ENCODE measurements around the gene MAPK8.

The MAPK8 gene

GRCh38 chr10:48439581-48440041, 133.1 kb downstream of the MAPK8 start:
- Histone ChIP-seq H3K36me3 (ENCODE audit: insufficient read depth) (no peaks in the 10 kb centered on the region), H3K27me3 (ENCODE audit: insufficient read depth, low read depth) (no peaks in the 10 kb centered on the region), H3K79me2 (ENCODE audit: insufficient read depth, low read depth) (no peaks in the 10 kb centered on the region), H3K27ac (no peak overlapping the region), H2AFZ (ENCODE audit: low read depth) (no peak overlapping the region), H3K4me1 (ENCODE audit: low read depth, poor library complexity, severe bottlenecking) (no peaks in the 10 kb centered on the region), H4K20me1 (ENCODE audit: insufficient read depth) (no peaks in the 10 kb centered on the region), H3K9ac (no peak overlapping the region), H3K4me3 (IDR thresholded peaks at IDR 0.05; ENCODE audit: insufficient read depth, low read depth, low read length) (no peak overlapping the region), H3K4me2 (no peak overlapping the region)
- TF ChIP-seq CTCF (conservative IDR thresholded peaks at IDR 0.05; ENCODE audit: low read depth, low read length), result no peak

GRCh38 chr10:48440771-48441170, 134.3 kb downstream of the MAPK8 start:
- H2AFZ ChIP-seq (ENCODE audit: low read depth), result no peak overlapping the region
- H4K20me1 ChIP-seq (ENCODE audit: insufficient read depth), result no peaks in the 10 kb centered on the region
- no peaks in the 10 kb centered on the region for H3K27me3 ChIP-seq (ENCODE audit: insufficient read depth, low read depth)
- no peak overlapping the region for H3K27ac ChIP-seq
- H3K4me2 ChIP-seq, result no peak overlapping the region
- TF ChIP-seq CTCF (conservative IDR thresholded peaks at IDR 0.05; ENCODE audit: low read depth, low read length), result no peak
- no peaks in the 10 kb centered on the region for H3K79me2 ChIP-seq (ENCODE audit: insufficient read depth, low read depth)
- H3K36me3 ChIP-seq (ENCODE audit: insufficient read depth), result no peaks in the 10 kb centered on the region
- no peak overlapping the region for H3K9ac ChIP-seq
- H3K4me3 ChIP-seq (IDR thresholded peaks at IDR 0.05; ENCODE audit: insufficient read depth, low read depth, low read length), result no peak overlapping the region
- no peaks in the 10 kb centered on the region for H3K4me1 ChIP-seq (ENCODE audit: low read depth, poor library complexity, severe bottlenecking)

GRCh38 chr10:48442090-48442808, 135.8 kb downstream of the MAPK8 start:
- no peaks in the 10 kb centered on the region for H4K20me1 ChIP-seq (ENCODE audit: insufficient read depth)
- H3K36me3 ChIP-seq (ENCODE audit: insufficient read depth), result no peaks in the 10 kb centered on the region
- no peak overlapping the region for H2AFZ ChIP-seq (ENCODE audit: low read depth)
- H3K79me2 ChIP-seq (ENCODE audit: insufficient read depth, low read depth), result no peaks in the 10 kb centered on the region
- H3K4me2 ChIP-seq, result no peak overlapping the region
- H3K4me1 ChIP-seq (ENCODE audit: low read depth, poor library complexity, severe bottlenecking), result no peaks in the 10 kb centered on the region
- H3K27ac ChIP-seq, result no peak overlapping the region
- H3K9ac ChIP-seq, result no peak overlapping the region
- H3K4me3 ChIP-seq (IDR thresholded peaks at IDR 0.05; ENCODE audit: insufficient read depth, low read depth, low read length), result no peak overlapping the region
- H3K27me3 ChIP-seq (ENCODE audit: insufficient read depth, low read depth), result no peaks in the 10 kb centered on the region
- no peak for TF ChIP-seq CTCF (conservative IDR thresholded peaks at IDR 0.05; ENCODE audit: low read depth, low read length)

- Histone ChIP-seq H3K36me3 (ENCODE audit: insufficient read depth) (no peaks in the 10 kb centered on the region), H3K9ac (no peak overlapping the region), H3K4me1 (ENCODE audit: low read depth, poor library complexity, severe bottlenecking) (no peaks in the 10 kb centered on the region), H4K20me1 (ENCODE audit: insufficient read depth) (no peaks in the 10 kb centered on the region), H3K27ac (no peak overlapping the region), H3K79me2 (ENCODE audit: insufficient read depth, low read depth) (no peaks in the 10 kb centered on the region), H3K4me2 (no peak overlapping the region), H3K27me3 (ENCODE audit: insufficient read depth, low read depth) (no peaks in the 10 kb centered on the region), H3K4me3 (IDR thresholded peaks at IDR 0.05; ENCODE audit: insufficient read depth, low read depth, low read length) (no peak overlapping the region), H2AFZ (ENCODE audit: low read depth) (no peak overlapping the region)
- TF ChIP-seq CTCF (conservative IDR thresholded peaks at IDR 0.05; ENCODE audit: low read depth, low read length), result no peak
These were observed 136.3 kb downstream of the MAPK8 start for GRCh38 chr10:48442809-48443177.

Data from KMS-11 (cell line).